H1 (cell line): ENCODE results near the gene MROH7. TPM values are rescaled to one million over a fixed set of nuclear protein-coding genes. Genes with fewer than 3 reads are reported as not detected.

Source experiments
- CTCF ChIA-PET: fragments of 300-600 bp; sonication (Branson Sonifier 250); formaldehyde crosslinking; loops from one replicate; lab custom pipeline; 2021; ENCODE audit not compliant: partially characterized antibody; lab: Charles Lee
- POLR2A ChIA-PET: fragments of 300-600 bp; sonication (Branson Sonifier 250); formaldehyde crosslinking; loops from one replicate; lab custom pipeline; 2021; ENCODE audit warnings: inconsistent platforms; ENCODE audit not compliant: partially characterized antibody; lab: Charles Lee
- DNase-seq, 2 experiments: peaks; one replicate each; pipeline versions ENCODE4 v3.0.0 to v3.0.0-alpha.2; 2010 to 2022; ENCODE audit warnings: low spot score in 2 of 2, low read depth in 1 of 2, mixed read lengths in 1 of 2
- FAIRE-seq: peaks from 2 replicates; lab custom pipeline; 2011; peaks lifted over from hg19 to GRCh38; lab: Jason Lieb, UNC
- H2AFZ ChIP-seq: 2 replicates; pipeline ENCODE4 v1.8.1; 2012; ENCODE audit warnings: low read length, inconsistent platforms
- H2AK5ac ChIP-seq: 2 replicates; pipeline ENCODE4 v1.6.1; 2013; ENCODE audit warnings: low read depth, low read length
- H2BK120ac ChIP-seq: replicated peaks from 2 replicates; pipeline ENCODE3; 2013; ENCODE audit warnings: low read depth, low read length, inconsistent platforms
- H2BK12ac ChIP-seq: 2 replicates; pipeline ENCODE4 v1.6.1; 2013; ENCODE audit warnings: low read depth, low read length
- H2BK15ac ChIP-seq: 2 replicates; pipeline ENCODE4 v1.6.1; 2013; ENCODE audit warnings: low read length
- H2BK20ac ChIP-seq: 2 replicates; pipeline ENCODE4 v1.6.1; 2013; ENCODE audit warnings: low read length
- H2BK5ac ChIP-seq: 2 replicates; pipeline ENCODE4 v1.6.1; 2013; ENCODE audit warnings: low read depth, low read length
- H3K14ac ChIP-seq: 2 replicates; pipeline ENCODE4 v1.6.1; 2013; ENCODE audit warnings: inconsistent platforms; ENCODE audit not compliant: insufficient read length
- H3K18ac ChIP-seq: 2 replicates; pipeline ENCODE4 v1.6.1; 2013; ENCODE audit warnings: low read length; ENCODE audit errors: extremely low read depth
- H3K23ac ChIP-seq: 2 replicates; pipeline ENCODE4 v1.6.1; 2013; ENCODE audit warnings: inconsistent platforms; ENCODE audit not compliant: insufficient read length
- H3K23me2 ChIP-seq: 2 replicates; pipeline ENCODE4 v1.6.1; 2013; ENCODE audit warnings: low read depth, low read length
- H3K27ac ChIP-seq: 2 replicates; pipeline ENCODE4 v1.6.1; 2011; ENCODE audit warnings: low read depth, low read length, inconsistent platforms
- H3K27me3 ChIP-seq, 4 experiments: replicated peaks in 1 of 4; 1 replicate in 1 of 4; 2 replicates in 3 of 4; pipeline versions ENCODE4 v1.6.1 to v1.8.1; 2011 to 2013; ENCODE audit warnings: low read length in 3 of 4, mild to moderate bottlenecking in 3 of 4, inconsistent platforms in 2 of 4, mixed read lengths in 2 of 4, moderate library complexity in 1 of 4; ENCODE audit not compliant: control insufficient read depth in 3 of 4, insufficient read depth in 3 of 4; ENCODE audit errors: extremely low read depth in 1 of 4
- H3K36me3 ChIP-seq, 4 experiments: 2 replicates each; pipeline versions ENCODE4 v1.6.1 to v1.8.1; 2011 to 2013; ENCODE audit warnings: mild to moderate bottlenecking in 4 of 4, low read length in 3 of 4, moderate library complexity in 2 of 4, control low read depth in 1 of 4, inconsistent platforms in 1 of 4; ENCODE audit not compliant: insufficient read depth in 4 of 4, control insufficient read depth in 2 of 4
- H3K4ac ChIP-seq: replicated peaks from 2 replicates; pipeline ENCODE3; 2013; ENCODE audit warnings: low read length, low read depth, mixed read lengths, inconsistent platforms; ENCODE audit not compliant: insufficient read length
- H3K4me1 ChIP-seq, 4 experiments: replicated peaks in 1 of 4; 1 replicate in 1 of 4; 2 replicates in 3 of 4; pipeline versions ENCODE4 v1.6.1 to v1.8.1; 2011 to 2013; ENCODE audit warnings: low read length in 3 of 4, inconsistent platforms in 2 of 4, mixed read lengths in 1 of 4; ENCODE audit not compliant: insufficient read depth in 4 of 4, control insufficient read depth in 3 of 4
- H3K4me2 ChIP-seq, 2 experiments: 2 replicates each; pipeline versions ENCODE4 v1.6.1 to v1.8.1; 2011 to 2013; ENCODE audit warnings: low read depth in 2 of 2, low read length in 2 of 2, control low read depth in 1 of 2, inconsistent platforms in 1 of 2, mild to moderate bottlenecking in 1 of 2; ENCODE audit not compliant: insufficient read depth in 1 of 2
- H3K4me3 ChIP-seq, 4 experiments: fragments of 200-600, 300-600 bp in 1 of 4; sonication (generic), shearing (Covaris generic), sonication (Bioruptor Twin) in 1 of 4; 2 replicates each; pipeline versions ENCODE4 v1.5.1 to v1.8.1; 2011 to 2016; ENCODE audit warnings: low read length in 4 of 4, low read depth in 3 of 4, control low read depth in 2 of 4, inconsistent platforms in 2 of 4, mild to moderate bottlenecking in 2 of 4, mixed read lengths in 1 of 4, moderate library complexity in 1 of 4; ENCODE audit not compliant: insufficient read depth in 2 of 4; ENCODE audit errors: extremely low read depth in 1 of 4
- H3K56ac ChIP-seq: replicated peaks from 2 replicates; pipeline ENCODE3; 2013; ENCODE audit warnings: low read depth, mild to moderate bottlenecking, mixed read lengths, low read length, inconsistent platforms; ENCODE audit not compliant: insufficient read length
- H3K79me1 ChIP-seq: 2 replicates; pipeline ENCODE4 v1.6.1; 2013; ENCODE audit warnings: low read depth, low read length, control low read depth
- H3K79me2 ChIP-seq, 2 experiments: 2 replicates each; pipeline versions ENCODE4 v1.6.1 to v1.8.1; 2012 to 2013; ENCODE audit warnings: low read length in 2 of 2, mild to moderate bottlenecking in 2 of 2, inconsistent platforms in 1 of 2; ENCODE audit not compliant: insufficient read depth in 2 of 2, control insufficient read depth in 1 of 2
- H3K9ac ChIP-seq, 4 experiments: replicated peaks in 1 of 4; 1 replicate in 1 of 4; 2 replicates in 3 of 4; pipeline versions ENCODE4 v1.6.1 to v1.8.1; 2011 to 2013; ENCODE audit warnings: low read depth in 3 of 4, low read length in 3 of 4, control low read depth in 2 of 4, mild to moderate bottlenecking in 2 of 4, moderate library complexity in 2 of 4, inconsistent platforms in 1 of 4; ENCODE audit errors: extremely low read depth in 1 of 4
- H3K9me3 ChIP-seq, 2 experiments: 2 replicates each; pipeline versions ENCODE4 v1.6.1 to v1.8.1; 2012 to 2013; ENCODE audit warnings: mild to moderate bottlenecking in 2 of 2, moderate library complexity in 2 of 2, control low read depth in 1 of 2, inconsistent platforms in 1 of 2, low read depth in 1 of 2, low read length in 1 of 2, mixed read lengths in 1 of 2; ENCODE audit not compliant: insufficient read depth in 2 of 2
- H4K20me1 ChIP-seq, 2 experiments: replicated peaks in 1 of 2; 2 replicates each; pipeline versions ENCODE3 to v1.8.1; 2011 to 2013; ENCODE audit warnings: inconsistent platforms in 2 of 2, low read length in 2 of 2, mild to moderate bottlenecking in 1 of 2; ENCODE audit not compliant: insufficient read depth in 2 of 2, control insufficient read depth in 1 of 2
- H4K5ac ChIP-seq: 2 replicates; pipeline ENCODE4 v1.6.1; 2013; ENCODE audit warnings: low read length, low read depth, mixed read lengths, inconsistent platforms; ENCODE audit not compliant: insufficient read length
- H4K8ac ChIP-seq: 2 replicates; pipeline ENCODE4 v1.8.0; 2013; ENCODE audit warnings: mild to moderate bottlenecking, moderate library complexity, low read length, inconsistent platforms; ENCODE audit not compliant: insufficient read depth; ENCODE audit errors: extremely low read depth
- H4K91ac ChIP-seq: replicated peaks from 2 replicates; pipeline ENCODE3; 2013; ENCODE audit warnings: low read length, mixed read lengths, inconsistent platforms; ENCODE audit not compliant: insufficient read length
- CEBPB ChIP-seq: IDR thresholded peaks from 2 replicates; pipeline ENCODE4 v1.6.1; 2012; ENCODE audit warnings: low read depth, low read length
- FOSL1 ChIP-seq: IDR thresholded peaks from 2 replicates; pipeline ENCODE4 v1.6.1; 2011; ENCODE audit warnings: mild to moderate bottlenecking, low read depth, low read length, moderate library complexity; ENCODE audit not compliant: insufficient read depth
- JUN ChIP-seq: IDR thresholded peaks from 2 replicates; pipeline ENCODE4 v1.6.1; 2011; ENCODE audit warnings: low read depth, mild to moderate bottlenecking, improper control_type of control experiment, low read length
- PHF8 ChIP-seq: fragments of 200-600 bp; sonication (generic); conservative IDR thresholded peaks from 2 replicates; pipeline ENCODE4 v1.7.1; 2012; ENCODE audit warnings: low read depth, mild to moderate bottlenecking, inconsistent platforms, low read length, moderate library complexity
- RAD21 ChIP-seq, 2 experiments: IDR thresholded peaks in 1 of 2; conservative IDR thresholded peaks in 1 of 2; 2 replicates each; pipeline ENCODE4 v1.6.1; 2011; ENCODE audit warnings: low read depth in 2 of 2, low read length in 2 of 2, improper control_type of control experiment in 1 of 2, inconsistent platforms in 1 of 2, mild to moderate bottlenecking in 1 of 2, moderate library complexity in 1 of 2
- WGBS, 2 experiments: shearing (Covaris generic) in 1 of 2; methylation state at CpG; one replicate each; pipeline versions ENCODE4 v1.1.6 to v1.1.7; 2013 to 2015; ENCODE audit warnings: low lambda C conversion rate in 2 of 2, mixed read lengths in 2 of 2, inconsistent platforms in 1 of 2, low coverage in 1 of 2, missing lambda C conversion rate in 1 of 2; ENCODE audit not compliant: insufficient replicate concordance in 2 of 2, insufficient coverage in 1 of 2, insufficient read length in 1 of 2; ENCODE audit errors: extremely low coverage in 1 of 2, missing lambda C conversion rate in 1 of 2; 5-methylcytosine and 5-hydroxymethylcytosine counted together
- polyA plus RNA-seq, 7 experiments: library from polyadenylated mRNA; depleted of rRNA in 3 of 7; stranded (reverse) in 5 of 7; unstranded in 2 of 7; fragments of >200 nt in 5 of 7; fragments of 200-250 nt in 2 of 7; gene quantifications; 1 replicate in 5 of 7; 2 replicates in 1 of 7; 4 replicates in 1 of 7; pipeline versions ENCODE4 v1.2.1 to v1.2.3, GENCODE V29; 2011 to 2013; ENCODE audit warnings: missing spikeins in 2 of 7, mixed read lengths in 2 of 7
- total RNA-seq: library from RNA; stranded (reverse); fragmentation: NEBNext Ultra II Directional; extraction: Animal tissue kit (Norgen Biotek cat#: 25700); gene quantifications from 2 replicates; pipeline ENCODE4 v1.2.1, GENCODE V29; 2021

Gene MROH7
- total and polyA plus RNA-seq, 2 of the 8 experiments (the other 6 are each of a cell fraction or from before 2014, with no cell fraction given) = 0.07 to 0.20 TPM

DNA sequence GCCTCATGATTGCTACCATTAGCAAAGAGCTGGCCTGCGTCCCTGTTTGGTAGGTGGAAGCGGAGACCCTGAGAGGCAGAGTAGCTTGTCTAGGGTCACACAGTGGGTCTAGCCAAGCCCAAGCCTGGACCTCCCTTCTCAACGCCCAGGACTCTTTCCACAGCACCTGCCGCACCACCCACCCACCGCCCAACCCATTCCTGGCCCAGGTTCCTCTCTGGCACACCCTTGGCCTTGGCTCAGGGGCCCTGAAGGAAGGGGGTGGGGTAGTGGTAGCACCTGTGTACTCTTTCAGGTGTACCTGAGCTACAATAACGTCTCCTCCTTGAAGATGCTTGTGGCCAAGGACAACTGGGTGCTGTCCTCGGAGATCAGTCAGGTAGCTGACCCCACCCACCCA is 37.5 kb upstream of the MROH7 start:
- no peak overlapping the region for H2BK12ac ChIP-seq
- peaks cover 0 to 6% of the 10 kb centered on the region in 2 experiments for H4K20me1 ChIP-seq
- H2AK5ac ChIP-seq = no peak overlapping the region
- DNase-seq (no peak), FAIRE-seq (no peak)
- no peaks in the 10 kb centered on the region for H3K27me3 ChIP-seq
- H3K79me2 ChIP-seq = no peaks in the 10 kb centered on the region
- H3K23me2 ChIP-seq = no peaks in the 10 kb centered on the region
- TF ChIP-seq RAD21 (IDR thresholded peaks at IDR 0.05 in 1 of 2, conservative IDR thresholded peaks at IDR 0.05 in 1 of 2; ENCODE audit: low read depth in 2 of 2, low read length in 2 of 2) (no peak), FOSL1 (no peak), PHF8 (no peak), CEBPB (no peak), JUN (no peak)
- no peak overlapping the region for H3K56ac ChIP-seq
- no peak overlapping the region for H4K5ac ChIP-seq
- no peaks in the 10 kb centered on the region for H3K36me3 ChIP-seq
- ChIA-PET CTCF (interaction anchor here (1.0 to 1.4 kb wide), 5 partner anchors 9 to 24 kb away, joined by 3 to 6 read pairs (median 4); no protein-coding TSS in a partner anchor), POLR2A (no interaction called here)
- no peak overlapping the region for H3K27ac ChIP-seq
- H2BK20ac ChIP-seq = no peak overlapping the region
- no peak overlapping the region; the same call in 1 of the 2 replicates for H4K8ac ChIP-seq
- no peak overlapping the region for H2AFZ ChIP-seq
- H3K4ac ChIP-seq = no peak overlapping the region
- no peaks in the 10 kb centered on the region for H3K79me1 ChIP-seq
- H3K4me2 ChIP-seq = no peak overlapping the region
- H3K4me1 ChIP-seq = peaks cover 0 to 5% (median 1%) of the 10 kb centered on the region in 4 experiments; a peak in 1 of 7 replicates
- no peak overlapping the region for H2BK15ac ChIP-seq
- H4K91ac ChIP-seq = no peak overlapping the region
- WGBS, 2 experiments = 88% methylated on average over 7 of the region's 7 CpGs; no CpG with 5 or more reads in 1 of the 2 experiments
- no peak overlapping the region for H2BK5ac ChIP-seq
- H3K23ac ChIP-seq = no peak overlapping the region
- H3K9me3 ChIP-seq = no peaks in the 10 kb centered on the region
- H3K14ac ChIP-seq = no peak overlapping the region
- no peak overlapping the region for H3K9ac ChIP-seq
- no peak overlapping the region for H3K18ac ChIP-seq
- no peak overlapping the region for H2BK120ac ChIP-seq
- H3K4me3 ChIP-seq = no peak overlapping the region
